ENCODE results near the gene FRYL.
"Not testable (repeated sequence)": the region's sequence is repeated elsewhere in the genome, so short reads cannot be mapped to it uniquely, and the experiment has no call there.

Gene FRYL

DNA sequence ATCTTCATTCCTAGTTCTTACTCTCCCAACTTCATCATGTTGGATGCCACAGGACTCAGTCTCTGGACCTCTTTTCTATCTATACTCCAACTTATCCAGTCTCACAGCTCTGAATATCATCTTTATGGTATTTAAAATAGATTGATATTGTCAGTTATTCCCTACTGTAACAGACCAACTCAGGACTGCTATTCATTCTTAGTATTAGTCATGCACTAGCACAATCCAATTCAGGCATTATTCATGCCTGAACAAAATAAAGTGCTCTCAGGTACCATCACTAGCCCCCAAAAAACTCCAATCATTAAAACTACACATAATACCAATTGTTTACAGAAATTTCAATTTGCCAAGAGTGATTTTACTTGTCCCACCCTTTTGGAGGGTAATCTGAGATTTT, 37.7 kb downstream of the FRYL start:
- DNase-seq: no peak

DNA sequence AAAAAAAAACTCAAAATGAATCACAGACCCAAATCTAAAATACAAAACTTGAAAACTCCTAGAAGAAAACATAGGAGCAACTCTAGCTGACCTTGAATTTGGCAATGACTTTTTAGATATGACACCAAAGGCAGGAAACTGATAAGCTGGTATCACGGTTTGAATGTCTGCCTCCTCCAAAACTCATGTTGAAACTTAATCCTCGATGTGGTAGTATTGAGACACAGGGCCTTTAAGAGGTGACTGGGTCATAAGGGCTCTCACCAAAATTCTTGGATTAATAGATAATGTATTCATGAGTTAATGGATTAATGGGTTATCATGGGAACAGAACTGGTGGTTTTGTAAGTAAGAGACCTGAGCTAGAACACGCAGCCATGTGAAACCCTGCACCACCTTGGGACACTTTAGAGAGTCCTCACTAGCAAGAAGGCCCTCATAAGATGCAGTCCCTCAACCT, 40.5 kb downstream of the FRYL start:
- no peak for DNase-seq

DNA sequence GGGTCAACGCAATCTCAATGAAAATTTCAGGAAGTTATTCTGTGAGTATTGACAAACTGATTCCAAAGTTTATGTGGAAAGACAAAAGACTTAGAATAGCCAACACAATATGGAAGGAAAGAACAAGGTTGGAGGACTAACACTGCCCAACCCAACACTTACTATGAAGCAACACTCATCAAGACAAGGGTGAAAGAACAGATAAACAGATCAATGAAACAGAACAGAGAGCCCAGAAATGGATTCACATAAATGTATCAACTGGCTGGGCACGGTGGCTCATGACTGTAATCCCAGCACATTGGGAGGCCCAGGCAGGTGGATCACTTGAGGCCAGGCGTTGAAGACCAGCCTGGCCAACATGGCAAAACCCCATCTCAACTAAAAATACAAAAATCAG, 41.2 kb downstream of the FRYL start:
- no peak for DNase-seq

DNA sequence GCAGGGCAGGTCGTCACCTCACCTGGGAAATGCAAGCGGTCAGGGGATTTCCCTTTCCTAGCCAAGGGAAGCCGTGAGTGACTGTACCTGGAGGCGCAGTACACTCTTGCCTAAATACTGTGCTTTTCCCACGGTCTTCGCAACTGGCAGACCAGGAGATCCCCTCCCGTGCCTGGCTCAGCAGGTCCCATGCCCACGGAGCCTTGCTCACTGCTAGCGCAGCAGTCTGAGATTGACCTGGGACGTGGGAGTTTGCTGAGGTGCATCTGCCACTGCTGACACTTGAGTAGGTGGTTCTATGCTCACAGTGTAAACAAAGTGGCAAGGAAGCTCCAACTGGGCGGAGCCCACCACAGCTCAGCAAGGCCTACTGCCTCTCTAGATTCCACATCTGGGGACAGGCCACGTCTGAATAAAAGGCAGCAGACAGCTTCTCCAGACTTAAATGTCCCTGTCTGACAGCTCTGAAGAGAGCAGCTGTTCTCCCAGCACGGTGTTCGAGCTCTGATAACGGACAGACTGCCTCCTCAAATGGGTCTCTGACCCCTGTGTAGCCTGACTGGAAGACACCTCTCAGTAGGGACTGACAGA, 51.1 kb downstream of the FRYL start:
- not testable (repeated sequence) for DNase-seq

DNA sequence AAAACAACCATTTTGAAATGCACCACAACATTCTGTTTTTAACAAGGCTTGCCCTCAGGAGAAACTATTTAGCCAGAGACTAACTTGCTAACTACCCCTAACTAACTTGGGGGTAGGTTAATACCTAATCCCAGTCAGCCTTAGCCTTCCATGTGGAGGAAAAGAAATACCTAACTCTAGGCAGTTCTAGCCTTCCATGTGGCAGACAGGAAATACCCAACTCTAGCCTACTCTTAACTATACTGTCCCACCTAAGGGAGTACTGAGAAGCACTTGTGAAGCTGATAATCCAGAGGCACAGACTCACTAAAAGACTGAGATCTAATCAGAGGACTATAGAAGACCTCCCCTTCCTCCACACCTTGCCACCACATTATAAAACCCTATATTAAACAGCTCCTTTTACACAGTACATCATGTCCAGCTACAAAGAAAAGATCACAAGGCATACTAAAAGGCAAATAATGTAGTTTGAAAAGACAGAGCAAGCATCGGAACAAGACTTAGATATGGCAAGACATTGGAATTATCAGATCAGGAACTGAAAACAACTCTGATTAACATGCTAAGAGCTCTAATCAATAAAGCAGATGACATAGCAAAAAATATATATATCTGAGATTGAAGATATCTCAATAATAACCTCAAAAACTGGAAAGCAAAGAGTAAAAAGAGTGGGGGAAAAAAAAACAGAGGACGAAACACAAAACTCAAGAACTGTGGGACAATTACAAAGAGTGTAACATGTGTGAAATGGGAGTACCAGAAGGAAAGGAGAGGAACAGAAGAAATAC, 52.2 kb downstream of the FRYL start:
- DNase-seq: no peak

DNA sequence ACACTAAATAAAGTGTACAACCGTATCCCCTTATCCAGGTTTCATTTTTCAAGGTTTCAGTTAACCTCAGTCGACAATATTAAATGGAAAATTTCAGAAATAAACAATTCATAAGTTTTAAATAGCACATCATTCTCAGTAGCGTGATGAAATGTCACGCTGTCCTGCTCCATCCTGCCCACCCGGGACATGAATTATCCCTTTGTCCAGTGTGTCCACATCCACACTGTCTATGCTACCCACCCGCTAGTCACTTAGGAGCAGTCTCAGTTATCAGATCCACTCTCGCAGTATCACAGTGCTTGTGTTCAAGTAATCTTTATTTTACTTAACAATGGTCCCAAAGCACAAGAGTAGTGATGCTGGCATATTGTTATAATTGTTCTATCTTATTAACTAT, 54.7 kb downstream of the FRYL start:
- no peak for DNase-seq

DNA sequence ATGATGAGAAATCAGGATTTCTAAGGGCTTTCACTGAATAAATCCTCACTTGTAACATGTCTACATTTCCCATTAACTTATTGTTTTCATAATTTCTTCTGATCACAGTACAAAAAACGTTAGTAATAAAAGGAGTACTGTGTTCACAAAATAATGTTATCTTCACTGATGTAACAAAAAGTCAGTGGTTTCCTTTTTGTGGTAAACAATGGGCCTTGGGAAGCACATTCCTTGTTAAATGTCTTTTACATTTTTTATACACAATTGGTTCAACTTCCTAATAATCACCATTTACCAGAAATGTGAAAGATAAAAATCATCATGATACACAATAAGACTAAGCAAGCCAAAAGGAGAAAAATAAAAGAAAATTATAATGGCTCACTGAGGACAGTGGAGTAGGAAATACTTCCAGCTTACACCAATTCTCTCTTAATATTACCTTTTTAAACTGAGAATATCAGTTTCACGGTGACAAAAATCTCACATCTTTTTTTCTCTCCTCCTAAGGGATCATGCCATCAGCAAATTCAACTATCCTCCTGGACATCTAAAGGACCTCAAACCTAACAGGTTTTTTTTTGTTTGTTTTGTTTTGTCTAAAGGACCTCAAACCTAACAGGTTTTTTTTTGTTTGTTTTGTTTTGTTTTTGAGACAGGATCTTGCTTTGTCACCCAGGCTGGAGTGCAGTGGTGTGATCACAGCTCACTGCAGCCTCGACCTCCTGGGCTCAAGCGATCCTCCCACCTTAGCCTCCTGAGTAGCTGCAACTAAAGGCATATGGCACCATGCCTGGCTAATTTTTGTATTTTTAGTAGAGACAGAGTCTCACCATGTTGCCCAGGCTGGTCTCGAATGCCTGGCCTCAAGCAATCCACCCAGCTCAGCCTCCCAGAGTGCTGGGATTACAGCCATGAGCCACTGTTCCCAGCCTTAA, 57.3 kb downstream of the FRYL start:
- no peak for DNase-seq

DNA sequence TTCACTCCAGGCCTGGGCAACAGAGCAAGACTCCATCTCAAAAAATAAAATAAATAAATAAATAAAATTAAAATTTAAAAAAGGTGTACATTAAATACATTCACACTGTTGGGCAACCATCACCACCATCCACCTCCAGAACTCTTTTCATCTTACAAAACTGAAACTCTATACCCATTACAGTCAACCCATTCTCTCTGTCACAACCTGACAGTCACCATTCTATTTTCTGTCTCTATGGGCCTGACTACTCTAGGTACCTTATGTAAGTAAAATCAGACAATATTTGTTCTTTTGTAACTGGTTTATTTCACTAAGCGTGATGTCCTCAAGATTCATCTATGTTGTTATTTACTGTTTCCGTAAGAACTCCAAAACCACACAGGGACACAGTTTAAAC, 59.6 kb downstream of the FRYL start:
- no peak for DNase-seq

DNA sequence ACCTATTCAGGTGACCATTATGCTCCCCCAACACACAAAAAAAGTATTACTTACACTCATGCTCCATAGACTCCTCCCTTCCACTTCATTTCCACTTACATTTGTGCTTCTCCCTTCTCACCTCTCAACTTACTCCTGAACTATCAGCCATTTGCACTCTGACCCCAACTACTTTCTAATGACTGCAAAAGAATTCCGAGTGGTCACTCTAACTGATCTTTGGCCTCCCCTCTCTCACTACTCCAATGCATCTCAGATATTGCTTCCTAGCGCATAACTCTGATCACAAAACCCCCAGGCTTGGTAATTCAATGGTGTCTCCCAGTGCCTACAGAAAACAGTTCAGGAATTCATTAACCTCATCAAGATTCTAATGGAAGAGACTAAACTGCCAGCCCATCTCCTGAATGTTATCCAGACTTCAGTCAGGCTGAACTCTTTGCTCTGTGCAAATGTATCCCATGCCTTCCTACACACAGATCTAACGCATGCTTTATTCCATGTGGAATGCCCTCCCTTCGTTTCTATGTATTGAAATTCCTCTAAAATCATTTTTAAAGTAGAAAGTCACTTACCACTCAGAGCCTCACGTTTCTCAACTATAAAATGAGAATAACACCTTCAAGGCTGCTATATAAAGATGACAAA, 61.1 kb downstream of the FRYL start:
- no peak for DNase-seq

DNA sequence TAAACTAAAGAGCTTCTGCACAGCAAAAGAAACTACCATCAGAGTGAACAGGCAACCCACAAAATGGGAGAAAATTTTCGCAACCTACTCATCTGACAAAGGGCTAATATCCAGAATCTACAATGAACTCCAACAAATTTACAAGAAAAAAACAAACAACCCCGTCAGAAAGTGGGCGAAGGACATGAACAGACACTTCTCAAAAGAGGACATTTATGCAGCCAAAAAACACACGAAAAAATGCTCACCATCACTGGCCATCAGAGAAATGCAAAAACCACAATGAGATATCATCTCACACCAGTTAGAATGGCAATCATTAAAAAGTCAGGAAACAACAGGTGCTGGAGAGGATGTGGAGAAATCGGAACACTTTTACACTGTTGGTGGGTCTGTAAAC, 63.8 kb downstream of the FRYL start:
- DNase-seq: not testable (repeated sequence)

DNA sequence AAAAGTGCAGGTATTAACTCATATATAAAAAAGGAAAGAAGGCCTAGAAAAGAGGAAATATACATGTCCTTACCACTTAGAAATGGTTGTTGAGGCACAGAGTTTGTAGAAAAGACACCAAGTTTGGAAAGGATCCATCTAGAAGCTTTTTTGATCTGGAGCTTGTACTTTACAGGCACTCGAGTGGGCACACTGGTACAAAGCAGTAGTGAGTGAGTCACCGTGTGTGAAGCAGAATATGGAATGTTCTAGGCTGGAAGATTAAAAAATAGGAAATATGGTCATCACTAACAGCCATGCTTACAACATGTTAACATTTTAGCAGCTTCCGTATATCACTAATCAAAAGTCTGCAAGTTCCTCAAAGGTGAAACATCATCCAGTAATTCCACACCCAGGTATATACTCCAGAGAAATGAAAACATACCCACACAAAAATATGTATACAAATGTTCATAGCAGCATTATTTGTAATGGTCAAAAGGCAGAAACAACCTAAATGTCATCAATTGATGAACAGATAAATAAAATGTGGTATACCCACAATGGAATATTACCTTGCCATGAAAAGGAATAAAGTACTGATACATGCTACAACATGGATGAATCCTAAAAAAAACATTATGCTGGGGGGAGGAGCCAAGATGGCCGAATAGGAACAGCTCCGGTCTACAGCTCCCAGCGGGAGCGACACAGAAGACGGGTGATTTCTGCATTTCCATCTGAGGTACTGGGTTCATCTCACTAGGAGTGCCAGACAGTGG, 69.5 kb downstream of the FRYL start:
- no peak for DNase-seq

DNA sequence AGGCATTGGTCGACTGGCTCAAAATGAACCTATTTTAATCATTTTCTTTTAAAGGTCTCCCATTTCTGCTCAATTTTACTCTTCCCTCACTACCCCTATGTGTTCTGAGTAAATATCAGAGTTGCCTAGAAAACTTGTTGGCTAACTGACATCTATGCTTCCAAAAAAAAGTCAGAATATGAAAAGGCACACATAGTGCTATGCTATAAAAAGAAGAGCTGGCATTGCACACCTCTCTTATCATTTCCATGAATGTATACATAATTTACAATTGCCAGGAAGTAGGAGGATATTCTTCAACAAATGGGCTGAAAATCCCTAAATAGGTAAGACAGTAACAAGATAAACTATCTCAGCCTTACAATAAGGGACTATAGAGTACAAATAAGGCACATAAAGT, 70.2 kb downstream of the FRYL start:
- no peak for DNase-seq

DNA sequence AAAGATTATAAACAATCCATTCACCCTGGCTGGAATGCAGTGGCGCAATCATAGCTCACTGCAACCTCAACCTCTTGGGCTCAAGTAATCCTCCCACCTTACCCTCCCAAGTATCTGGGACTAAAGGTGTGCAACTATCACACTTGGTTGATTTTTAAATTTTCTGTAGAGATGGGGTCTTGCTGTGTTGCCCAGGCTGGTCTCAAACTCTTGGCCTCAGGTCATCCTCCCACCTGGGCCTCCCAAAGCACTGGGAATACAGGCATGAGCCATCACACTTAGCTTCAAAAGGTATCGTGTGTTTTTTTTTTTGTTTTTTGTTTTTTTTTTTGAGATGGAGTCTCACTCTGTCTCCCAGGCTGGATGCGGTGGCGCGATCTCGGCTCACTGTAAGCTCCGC, 71.5 kb downstream of the FRYL start:
- DNase-seq: no peak

DNA sequence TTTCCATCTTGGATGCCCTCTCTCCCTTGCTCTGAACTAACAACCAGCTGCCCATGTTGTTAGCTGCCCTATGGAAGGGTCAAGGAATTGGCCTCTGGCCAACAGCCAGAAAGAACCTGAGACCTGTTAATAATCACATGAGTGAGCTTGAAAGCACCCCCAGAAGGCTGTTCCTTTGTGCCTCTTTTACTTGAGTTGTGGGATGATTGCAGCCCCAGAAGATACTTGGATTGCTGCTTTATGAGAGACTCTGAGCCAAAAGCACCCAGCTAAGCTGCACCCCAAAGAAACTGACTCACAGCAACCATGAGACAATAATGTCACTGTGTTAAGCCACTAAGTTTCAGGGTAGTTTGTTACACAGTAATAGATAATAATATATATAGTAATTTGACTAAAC, 73.3 kb downstream of the FRYL start:
- no peak for DNase-seq

DNA sequence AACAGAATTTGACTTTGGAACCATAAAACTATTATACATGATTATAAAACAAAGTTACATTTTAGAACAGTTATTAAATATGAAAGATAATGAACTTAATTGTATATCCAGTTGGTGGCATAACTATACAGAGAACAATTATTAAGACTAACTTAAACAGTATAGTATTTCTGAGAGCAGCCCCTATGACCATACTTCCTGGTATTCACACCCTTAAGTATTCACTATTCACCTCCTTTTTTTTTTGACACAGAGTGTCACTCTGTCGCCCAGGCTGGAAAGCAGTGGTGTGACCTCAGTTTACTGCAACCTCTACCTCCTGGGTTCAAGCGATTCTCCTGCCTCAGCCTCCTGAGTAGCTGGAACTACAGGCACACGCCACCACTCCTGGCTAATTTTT, 74.5 kb downstream of the FRYL start:
- DNase-seq: no peak

DNA sequence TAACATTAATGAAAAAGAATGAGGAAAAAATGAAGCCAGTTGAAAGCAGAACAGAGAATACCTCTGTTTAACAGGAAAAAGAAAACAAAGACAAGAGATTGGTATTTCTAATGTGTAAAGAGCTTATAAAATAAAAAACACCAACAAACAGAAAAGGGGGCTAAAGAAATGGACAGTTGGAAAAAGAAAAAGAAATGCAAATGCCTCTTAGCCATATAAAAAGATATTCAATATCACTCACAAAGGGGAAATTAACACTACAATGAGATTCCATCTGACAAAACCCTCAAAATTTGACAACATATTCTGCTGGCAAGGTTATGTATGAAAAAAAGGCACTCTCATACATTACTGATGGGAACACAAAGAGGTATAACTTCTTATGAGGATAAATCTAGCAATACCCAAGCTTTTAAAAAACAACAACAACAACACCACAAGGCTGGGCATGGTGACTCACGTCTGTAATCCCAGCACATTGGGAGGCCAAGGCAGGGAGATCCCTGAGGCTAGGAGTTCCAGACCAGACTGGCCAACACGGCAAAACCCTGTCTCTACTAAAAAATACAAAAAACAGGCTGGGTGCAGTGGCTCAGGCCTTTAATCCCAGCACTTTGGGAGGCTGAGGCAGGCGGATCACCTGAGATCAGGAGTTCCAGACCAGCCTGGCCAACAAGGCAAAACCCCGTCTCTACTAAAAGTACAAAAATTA, 75.8 kb downstream of the FRYL start:
- no peak for DNase-seq

DNA sequence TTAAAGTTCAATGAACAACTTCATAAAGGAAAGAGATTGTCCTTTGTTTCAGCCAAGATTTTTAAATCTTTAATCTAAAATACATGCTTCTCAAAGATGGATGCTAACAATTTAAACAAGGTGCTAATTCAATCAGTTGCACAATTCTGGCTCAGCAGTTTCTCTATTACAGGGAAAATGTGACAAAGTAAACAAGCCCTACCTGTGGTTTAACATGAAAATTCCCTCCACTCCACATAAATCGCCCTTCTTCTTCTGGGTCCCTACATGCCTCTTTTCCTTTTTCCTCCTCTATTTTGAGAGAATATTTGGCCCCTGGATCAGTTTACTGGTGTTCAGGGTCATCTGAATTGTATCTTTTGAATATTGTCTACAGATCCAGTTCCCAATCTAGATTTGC, 80.6 kb downstream of the FRYL start:
- DNase-seq: no peak

DNA sequence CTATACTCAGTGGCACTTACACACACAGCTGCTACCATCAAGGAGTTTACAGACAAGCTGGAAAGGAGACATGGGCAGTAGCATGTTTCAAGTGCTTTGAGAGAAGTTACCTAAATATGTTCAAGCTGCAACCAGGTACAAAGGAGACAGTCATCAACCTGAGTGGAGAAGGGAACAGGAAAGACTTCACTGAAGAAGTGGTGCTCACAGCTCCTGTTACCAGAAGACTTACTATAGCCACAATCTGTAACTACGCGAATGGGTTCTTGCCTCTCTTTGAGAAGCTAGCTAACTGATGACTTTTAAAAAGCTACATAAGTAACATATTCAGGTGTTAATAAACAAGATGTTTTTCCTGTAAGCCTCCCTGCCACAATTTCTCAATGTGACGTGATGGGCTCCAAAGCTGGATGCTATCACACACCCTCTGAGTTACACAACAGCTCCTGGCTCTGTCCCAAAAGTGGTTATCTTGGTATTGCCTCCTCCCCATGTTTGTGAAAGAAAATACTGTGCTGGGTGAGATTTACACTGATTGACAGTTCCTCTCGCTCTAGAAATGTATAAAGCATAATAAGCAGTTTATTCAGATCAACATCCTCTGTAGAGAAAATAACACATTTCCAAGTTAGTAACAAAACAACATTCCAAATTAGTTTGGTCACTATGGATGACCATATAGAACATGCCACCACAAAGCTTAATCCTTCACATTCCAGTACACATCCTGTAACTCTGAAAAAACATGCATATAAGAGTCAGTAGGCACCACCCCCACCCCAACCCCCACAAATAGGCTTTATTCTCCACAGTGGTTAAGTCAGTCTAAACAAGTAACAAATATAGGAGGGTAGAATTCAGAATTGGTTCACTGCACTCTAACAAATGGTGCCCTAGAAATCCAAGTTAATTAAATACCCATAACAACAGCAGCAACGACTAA, 81.8 kb downstream of the FRYL start:
- DNase-seq: no peak

DNA sequence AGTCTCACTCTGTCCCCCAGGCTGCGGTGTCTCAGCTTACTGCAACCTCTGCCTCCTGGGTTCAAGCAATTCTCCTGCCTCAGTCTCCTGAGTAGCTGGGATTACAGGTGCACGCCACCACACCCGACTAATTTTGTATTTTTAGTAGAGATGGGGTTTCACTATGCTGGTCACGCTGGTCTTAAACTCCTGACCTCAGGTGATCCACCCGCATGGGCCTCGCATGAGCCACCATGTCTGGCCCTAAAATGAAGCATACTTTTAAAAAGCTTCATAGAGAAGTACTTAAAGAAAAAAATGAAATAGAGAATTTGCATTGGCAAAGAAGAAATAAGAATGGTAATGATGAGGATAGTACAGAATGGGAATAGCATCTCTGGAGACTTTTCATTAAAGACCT, 82.6 kb downstream of the FRYL start:
- not testable (repeated sequence) for DNase-seq

DNA sequence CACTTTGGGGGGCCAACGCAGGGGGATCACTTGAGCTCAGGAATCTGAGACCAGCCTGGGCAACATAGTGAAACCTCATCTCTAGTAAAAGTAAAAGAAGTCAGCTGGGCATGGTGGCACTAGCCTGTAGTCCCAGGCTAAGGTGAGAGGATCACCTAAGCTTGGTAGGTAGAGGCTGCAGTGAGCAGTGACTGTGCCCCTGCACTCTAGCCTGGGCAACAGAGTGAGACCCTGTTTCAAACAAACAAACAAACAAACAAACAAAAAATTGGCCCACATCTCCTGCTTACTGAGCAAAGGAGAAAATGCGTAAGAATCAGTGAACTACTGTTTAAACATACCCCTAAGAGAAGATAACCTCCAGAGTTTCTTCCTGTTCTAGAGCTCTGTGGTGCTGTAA, 85.3 kb downstream of the FRYL start:
- no peak for DNase-seq

All from RPMI8226 (cell line).